ENCODE data around the gene DAP. TPM values are rescaled to one million over a fixed set of nuclear protein-coding genes. Genes with fewer than 3 reads are reported as not detected.

Gene DAP
- total and polyA plus RNA-seq, 5 donors from 2014 or later: 39.8 to 64.2 (median 54.0) TPM

GRCh38 chr5:10746711-10747110 lies 14.3 kb downstream of the DAP start:
- H3K27me3 Mint-ChIP-seq: no peaks in the 10 kb centered on the region
- H3K4me1 Mint-ChIP-seq: peaks cover 3 to 20% (median 13%) of the 10 kb centered on the region in 4 donors
- H3K9me3 Mint-ChIP-seq: peaks cover 0 to 2% (median 0%) of the 10 kb centered on the region in 7 donors
- Histone ChIP-seq H3K4me3 (ENCODE audit: low read depth, low read length) (no peak overlapping the region), H3K4me1 (ENCODE audit: control insufficient read depth, insufficient read depth, low read length, poor library complexity, severe bottlenecking) (no peaks in the 10 kb centered on the region), H3K36me3 (ENCODE audit: control insufficient read depth, insufficient read depth, low read length) (peaks cover 50% of the 10 kb centered on the region), H3K27me3 (ENCODE audit: control insufficient read depth, insufficient read depth, low read length) (no peaks in the 10 kb centered on the region), H3K9me3 (ENCODE audit: control insufficient read depth in 2 of 2, low read length in 2 of 2) (no peaks in the 10 kb centered on the region), H3K27ac (ENCODE audit: insufficient read depth, low read length, poor library complexity, severe bottlenecking) (no peak overlapping the region)
- DNase-seq (no peak), ATAC-seq (ENCODE audit: low read depth in 2 of 2) (no peak)
- H3K27ac Mint-ChIP-seq: peak overlapping the region in 1 of 3 donors; percentile 6
- peaks cover 61% of the 10 kb centered on the region for H3K36me3 Mint-ChIP-seq
- H3K4me3 Mint-ChIP-seq: no peak overlapping the region

DNA sequence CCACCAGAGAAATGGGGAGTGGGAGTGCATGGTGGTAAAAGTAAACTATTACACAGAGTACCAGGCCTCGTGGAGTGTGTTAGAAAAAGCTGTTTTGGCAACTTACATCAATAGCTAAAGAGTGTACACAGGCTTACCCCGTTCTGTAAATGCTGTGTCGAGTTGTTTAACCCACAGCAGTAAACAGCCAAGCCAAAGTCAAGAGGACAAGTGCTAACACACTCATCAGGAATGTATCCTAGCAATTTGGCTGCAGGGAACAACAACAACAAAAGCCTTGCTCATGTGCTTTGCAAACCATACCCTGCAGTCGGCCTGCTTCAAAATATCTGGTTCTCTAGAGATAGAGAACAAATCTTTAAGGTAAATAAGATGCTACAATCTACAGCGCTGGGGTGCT lies 15.9 kb downstream of the DAP start:
- H3K4me3 ChIP-seq (ENCODE audit: low read depth, low read length): no peak overlapping the region
- no peaks in the 10 kb centered on the region for H3K27me3 ChIP-seq (ENCODE audit: control insufficient read depth, insufficient read depth, low read length)
- H3K9me3 Mint-ChIP-seq: peaks cover 0 to 7% (median 1%) of the 10 kb centered on the region in 7 donors
- no peak overlapping the region for H3K27ac ChIP-seq (ENCODE audit: insufficient read depth, low read length, poor library complexity, severe bottlenecking)
- H3K27me3 Mint-ChIP-seq: no peaks in the 10 kb centered on the region
- no peaks in the 10 kb centered on the region for H3K9me3 ChIP-seq (ENCODE audit: control insufficient read depth in 2 of 2, low read length in 2 of 2)
- H3K36me3 Mint-ChIP-seq: peaks cover 71% of the 10 kb centered on the region
- H3K4me1 ChIP-seq (ENCODE audit: control insufficient read depth, insufficient read depth, low read length, poor library complexity, severe bottlenecking): no peaks in the 10 kb centered on the region
- H3K27ac Mint-ChIP-seq: no peak overlapping the region
- ATAC-seq (ENCODE audit: low read depth in 2 of 2) (no peak), DNase-seq (no peak)
- H3K4me1 Mint-ChIP-seq: peaks cover 2 to 21% (median 13%) of the 10 kb centered on the region in 4 donors
- H3K36me3 ChIP-seq (ENCODE audit: control insufficient read depth, insufficient read depth, low read length): peaks cover 49% of the 10 kb centered on the region
- no peak overlapping the region for H3K4me3 Mint-ChIP-seq

- Histone ChIP-seq H3K27me3 (ENCODE audit: control insufficient read depth, insufficient read depth, low read length) (no peaks in the 10 kb centered on the region), H3K9me3 (ENCODE audit: control insufficient read depth in 2 of 2, low read length in 2 of 2) (no peaks in the 10 kb centered on the region), H3K4me1 (ENCODE audit: control insufficient read depth, insufficient read depth, low read length, poor library complexity, severe bottlenecking) (no peaks in the 10 kb centered on the region), H3K36me3 (ENCODE audit: control insufficient read depth, insufficient read depth, low read length) (peaks cover 46% of the 10 kb centered on the region), H3K27ac (ENCODE audit: insufficient read depth, low read length, poor library complexity, severe bottlenecking) (no peak overlapping the region), H3K4me3 (ENCODE audit: low read depth, low read length) (no peak overlapping the region)
- Mint-ChIP-seq H3K4me3 (no peak overlapping the region), H3K4me1 (peaks cover 0 to 21% (median 13%) of the 10 kb centered on the region in 4 donors), H3K9me3 (peaks cover 0 to 7% (median 1%) of the 10 kb centered on the region in 7 donors), H3K27ac (no peak overlapping the region), H3K36me3 (peaks cover 75% of the 10 kb centered on the region), H3K27me3 (no peaks in the 10 kb centered on the region)
- DNase-seq (no peak), ATAC-seq (ENCODE audit: low read depth in 2 of 2) (no peak)
Observed at GRCh38 chr5:10744681-10745080, 16.4 kb downstream of the DAP start.

DNA sequence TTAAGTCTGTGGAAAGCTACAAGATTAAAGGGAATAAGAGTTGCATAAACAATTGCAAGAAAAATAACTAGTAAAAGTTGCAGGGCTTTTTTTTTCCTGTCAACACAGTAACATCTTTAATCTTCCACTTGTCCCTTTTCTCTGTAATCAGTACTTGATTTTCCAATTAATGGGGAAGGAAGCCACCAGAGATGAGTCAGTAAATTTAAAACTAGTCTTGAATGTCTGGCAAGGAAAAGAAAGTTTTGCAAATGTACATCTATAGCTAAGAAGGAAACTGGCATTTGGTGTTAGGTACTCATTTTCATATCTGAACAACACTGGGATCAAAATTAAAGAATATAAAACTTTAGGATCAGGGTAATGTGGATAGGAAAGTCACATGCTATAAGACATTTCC lies 17.1 kb downstream of the DAP start:
- peaks cover 0 to 7% (median 1%) of the 10 kb centered on the region in 7 donors for H3K9me3 Mint-ChIP-seq
- Histone ChIP-seq H3K9me3 (ENCODE audit: control insufficient read depth in 2 of 2, low read length in 2 of 2) (no peaks in the 10 kb centered on the region), H3K27ac (ENCODE audit: insufficient read depth, low read length, poor library complexity, severe bottlenecking) (no peak overlapping the region), H3K27me3 (ENCODE audit: control insufficient read depth, insufficient read depth, low read length) (no peaks in the 10 kb centered on the region), H3K36me3 (ENCODE audit: control insufficient read depth, insufficient read depth, low read length) (peaks cover 45% of the 10 kb centered on the region), H3K4me3 (ENCODE audit: low read depth, low read length) (no peak overlapping the region), H3K4me1 (ENCODE audit: control insufficient read depth, insufficient read depth, low read length, poor library complexity, severe bottlenecking) (no peaks in the 10 kb centered on the region)
- peaks cover 0 to 21% (median 10%) of the 10 kb centered on the region in 4 donors for H3K4me1 Mint-ChIP-seq
- peaks cover 71% of the 10 kb centered on the region for H3K36me3 Mint-ChIP-seq
- H3K27ac Mint-ChIP-seq: no peak overlapping the region
- no peaks in the 10 kb centered on the region for H3K27me3 Mint-ChIP-seq
- no peak overlapping the region for H3K4me3 Mint-ChIP-seq
- no peak for DNase-seq
- ATAC-seq (ENCODE audit: low read depth in 2 of 2): no peak

DNA sequence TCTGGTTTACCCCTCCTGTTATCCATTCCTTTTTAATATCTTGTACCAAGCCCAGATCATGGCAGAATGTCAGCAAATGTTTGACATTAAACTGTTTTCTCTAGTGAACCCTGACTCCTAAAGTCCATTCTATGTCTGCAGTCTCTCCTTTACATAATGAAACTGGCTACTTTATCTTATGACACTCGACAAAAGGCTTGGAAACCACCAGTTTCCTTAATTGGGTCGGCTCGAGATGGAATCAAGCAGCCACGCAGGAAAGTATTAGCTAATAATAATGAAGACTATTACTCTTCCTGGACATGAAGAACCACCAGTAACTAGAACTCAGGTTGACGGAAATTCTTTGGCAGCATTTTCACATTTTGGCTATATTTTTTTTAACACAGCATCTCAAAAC lies 17.5 kb downstream of the DAP start:
- Histone ChIP-seq H3K27ac (ENCODE audit: insufficient read depth, low read length, poor library complexity, severe bottlenecking) (no peak overlapping the region), H3K36me3 (ENCODE audit: control insufficient read depth, insufficient read depth, low read length) (peaks cover 45% of the 10 kb centered on the region), H3K4me1 (ENCODE audit: control insufficient read depth, insufficient read depth, low read length, poor library complexity, severe bottlenecking) (no peaks in the 10 kb centered on the region), H3K4me3 (ENCODE audit: low read depth, low read length) (no peak overlapping the region), H3K27me3 (ENCODE audit: control insufficient read depth, insufficient read depth, low read length) (no peaks in the 10 kb centered on the region), H3K9me3 (ENCODE audit: control insufficient read depth in 2 of 2, low read length in 2 of 2) (no peaks in the 10 kb centered on the region)
- H3K4me1 Mint-ChIP-seq: peaks cover 0 to 21% (median 11%) of the 10 kb centered on the region in 4 donors
- no peak overlapping the region for H3K4me3 Mint-ChIP-seq
- H3K27me3 Mint-ChIP-seq: no peaks in the 10 kb centered on the region
- H3K27ac Mint-ChIP-seq: no peak overlapping the region
- peaks cover 72% of the 10 kb centered on the region for H3K36me3 Mint-ChIP-seq
- DNase-seq (no peak), ATAC-seq (ENCODE audit: low read depth in 2 of 2) (no peak)
- peaks cover 0 to 7% (median 1%) of the 10 kb centered on the region in 7 donors for H3K9me3 Mint-ChIP-seq

DNA sequence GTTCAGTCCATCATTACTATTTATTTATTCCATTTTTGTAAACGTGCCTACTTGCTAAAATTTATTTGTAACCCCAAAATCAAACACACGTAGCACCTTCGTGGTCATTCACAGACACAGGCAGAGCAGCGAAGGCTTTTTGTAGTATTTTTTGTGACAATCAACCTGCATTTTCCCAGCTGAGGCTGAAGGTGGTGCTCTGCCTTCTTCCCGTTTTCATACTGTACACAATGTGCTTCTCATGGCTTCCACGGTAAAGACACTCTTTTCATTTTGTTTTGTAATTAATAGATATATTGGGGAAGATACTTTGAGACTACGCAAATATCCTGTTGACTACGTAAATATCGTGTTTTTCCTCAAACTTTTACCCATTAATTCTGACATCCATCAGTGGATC lies 19.4 kb downstream of the DAP start:
- H3K9me3 Mint-ChIP-seq: peaks cover 0 to 7% (median 1%) of the 10 kb centered on the region in 7 donors
- Histone ChIP-seq H3K27me3 (ENCODE audit: control insufficient read depth, insufficient read depth, low read length) (no peaks in the 10 kb centered on the region), H3K4me3 (ENCODE audit: low read depth, low read length) (no peak overlapping the region), H3K36me3 (ENCODE audit: control insufficient read depth, insufficient read depth, low read length) (peaks cover 36% of the 10 kb centered on the region), H3K9me3 (ENCODE audit: control insufficient read depth in 2 of 2, low read length in 2 of 2) (no peaks in the 10 kb centered on the region), H3K27ac (ENCODE audit: insufficient read depth, low read length, poor library complexity, severe bottlenecking) (no peak overlapping the region), H3K4me1 (ENCODE audit: control insufficient read depth, insufficient read depth, low read length, poor library complexity, severe bottlenecking) (no peaks in the 10 kb centered on the region)
- peaks cover 66% of the 10 kb centered on the region for H3K36me3 Mint-ChIP-seq
- H3K27me3 Mint-ChIP-seq: no peaks in the 10 kb centered on the region
- ATAC-seq (ENCODE audit: low read depth in 2 of 2) (no peak), DNase-seq (no peak)
- no peak overlapping the region for H3K27ac Mint-ChIP-seq
- no peak overlapping the region for H3K4me3 Mint-ChIP-seq
- H3K4me1 Mint-ChIP-seq: peaks cover 3 to 21% (median 13%) of the 10 kb centered on the region in 4 donors

GRCh38 chr5:10740384-10740783 lies 20.6 kb downstream of the DAP start:
- no peaks in the 10 kb centered on the region for H3K9me3 ChIP-seq (ENCODE audit: control insufficient read depth in 2 of 2, low read length in 2 of 2)
- H3K4me1 Mint-ChIP-seq: peaks cover 7 to 19% (median 12%) of the 10 kb centered on the region in 4 donors
- H3K27me3 Mint-ChIP-seq: no peaks in the 10 kb centered on the region
- ATAC-seq (ENCODE audit: low read depth in 2 of 2) (no peak), DNase-seq (no peak)
- no peaks in the 10 kb centered on the region for H3K27me3 ChIP-seq (ENCODE audit: control insufficient read depth, insufficient read depth, low read length)
- H3K9me3 Mint-ChIP-seq: peaks cover 0 to 7% (median 1%) of the 10 kb centered on the region in 7 donors
- H3K4me3 Mint-ChIP-seq: no peak overlapping the region
- H3K36me3 Mint-ChIP-seq: peaks cover 56% of the 10 kb centered on the region
- no peaks in the 10 kb centered on the region for H3K4me1 ChIP-seq (ENCODE audit: control insufficient read depth, insufficient read depth, low read length, poor library complexity, severe bottlenecking)
- peaks cover 26% of the 10 kb centered on the region for H3K36me3 ChIP-seq (ENCODE audit: control insufficient read depth, insufficient read depth, low read length)
- H3K27ac ChIP-seq (ENCODE audit: insufficient read depth, low read length, poor library complexity, severe bottlenecking): no peak overlapping the region
- H3K4me3 ChIP-seq (ENCODE audit: low read depth, low read length): no peak overlapping the region
- no peak overlapping the region for H3K27ac Mint-ChIP-seq

GRCh38 chr5:10737880-10738279 lies 23.2 kb downstream of the DAP start:
- no peak for DNase-seq
- H3K9me3 Mint-ChIP-seq: peaks cover 0 to 7% (median 0%) of the 10 kb centered on the region in 7 donors
- Histone ChIP-seq H3K4me1 (ENCODE audit: control insufficient read depth, insufficient read depth, low read length, poor library complexity, severe bottlenecking) (no peaks in the 10 kb centered on the region), H3K36me3 (ENCODE audit: control insufficient read depth, insufficient read depth, low read length) (peaks cover 14% of the 10 kb centered on the region), H3K27ac (ENCODE audit: insufficient read depth, low read length, poor library complexity, severe bottlenecking) (no peak overlapping the region), H3K27me3 (ENCODE audit: control insufficient read depth, insufficient read depth, low read length) (no peaks in the 10 kb centered on the region), H3K4me3 (ENCODE audit: low read depth, low read length) (no peak overlapping the region), H3K9me3 (ENCODE audit: control insufficient read depth in 2 of 2, low read length in 2 of 2) (no peaks in the 10 kb centered on the region)
- H3K36me3 Mint-ChIP-seq: peaks cover 45% of the 10 kb centered on the region
- H3K27me3 Mint-ChIP-seq: no peaks in the 10 kb centered on the region
- peaks cover 7 to 23% (median 9%) of the 10 kb centered on the region in 4 donors for H3K4me1 Mint-ChIP-seq
- no peak overlapping the region for H3K27ac Mint-ChIP-seq
- H3K4me3 Mint-ChIP-seq: no peak overlapping the region
- no peak for ATAC-seq (ENCODE audit: low read depth in 2 of 2)

Measured in CD4-positive, CD25-positive, alpha-beta regulatory T cell (primary cell).